Astrocyte (in vitro differentiated cells and primary cell): Measurements from ENCODE around the gene PARM1. TPM values are rescaled to one million over a fixed set of nuclear protein-coding genes. Genes with fewer than 3 reads are reported as not detected.

Source experiments
- DNase-seq: peaks from one replicate; pipeline ENCODE4 v3.0.0-alpha.2; 2010; ENCODE audit warnings: low read depth
- FAIRE-seq: peaks from 2 replicates; lab custom pipeline; 2011; peaks lifted over from hg19 to GRCh38; lab: Jason Lieb, UNC
- H2AFZ ChIP-seq: 2 replicates; pipeline ENCODE4 v1.6.0; 2012; ENCODE audit warnings: low read depth, low read length, inconsistent platforms
- H3K27ac ChIP-seq: 2 replicates; pipeline ENCODE4 v1.5.1; 2011; ENCODE audit warnings: low read depth, low read length, inconsistent platforms
- H3K27me3 ChIP-seq: 2 replicates; pipeline ENCODE4 v1.6.0; 2011; ENCODE audit warnings: low read length, inconsistent platforms; ENCODE audit not compliant: insufficient read depth
- H3K36me3 ChIP-seq: 2 replicates; pipeline ENCODE4 v1.5.1; 2011; ENCODE audit warnings: low read length, inconsistent platforms; ENCODE audit not compliant: insufficient read depth
- H3K4me1 ChIP-seq: 2 replicates; pipeline ENCODE4 v1.5.1; 2011; ENCODE audit warnings: low read length, inconsistent platforms; ENCODE audit not compliant: insufficient read depth
- H3K4me2 ChIP-seq: 2 replicates; pipeline ENCODE4 v1.6.0; 2012; ENCODE audit warnings: low read length, inconsistent platforms
- H3K4me3 ChIP-seq: 2 replicates; pipeline ENCODE4 v1.5.1; 2011; ENCODE audit warnings: low read depth, mild to moderate bottlenecking, low read length, inconsistent platforms; ENCODE audit not compliant: insufficient read depth
- H3K79me2 ChIP-seq: 2 replicates; pipeline ENCODE4 v1.6.0; 2012; ENCODE audit warnings: mild to moderate bottlenecking, low read length, inconsistent platforms; ENCODE audit not compliant: insufficient read depth
- H3K9ac ChIP-seq: 2 replicates; pipeline ENCODE4 v1.6.0; 2012; ENCODE audit warnings: mild to moderate bottlenecking, low read length, inconsistent platforms
- H3K9me3 ChIP-seq: 2 replicates; pipeline ENCODE4 v1.5.1; 2012; ENCODE audit warnings: low read depth, mild to moderate bottlenecking, low read length, inconsistent platforms; ENCODE audit not compliant: insufficient read depth
- H4K20me1 ChIP-seq: 2 replicates; pipeline ENCODE4 v1.6.0; 2012; ENCODE audit warnings: low read length, inconsistent platforms; ENCODE audit not compliant: insufficient read depth
- H3K27ac Mint-ChIP-seq: one replicate; pipeline ENCODE4 v1.8.0; 2021; ENCODE audit warnings: mild to moderate bottlenecking, mixed read lengths; ENCODE audit not compliant: unreplicated experiment
- H3K27me3 Mint-ChIP-seq: one replicate; pipeline ENCODE4 v1.8.0; 2021; ENCODE audit warnings: low read depth, mixed read lengths; ENCODE audit not compliant: unreplicated experiment
- H3K36me3 Mint-ChIP-seq: one replicate; pipeline ENCODE4 v1.8.0; 2021; ENCODE audit warnings: low read depth, mixed read lengths; ENCODE audit not compliant: unreplicated experiment
- H3K4me1 Mint-ChIP-seq: one replicate; pipeline ENCODE4 v1.8.0; 2021; ENCODE audit warnings: low read depth, mixed read lengths; ENCODE audit not compliant: unreplicated experiment
- H3K4me3 Mint-ChIP-seq: one replicate; pipeline ENCODE4 v1.8.0; 2021; ENCODE audit warnings: mild to moderate bottlenecking, moderate library complexity, mixed read lengths; ENCODE audit not compliant: unreplicated experiment
- H3K9me3 Mint-ChIP-seq: one replicate; pipeline ENCODE4 v1.8.0; 2021; ENCODE audit warnings: mild to moderate bottlenecking, mixed read lengths; ENCODE audit not compliant: unreplicated experiment
- EZH2 ChIP-seq: IDR thresholded peaks from 2 replicates; pipeline ENCODE4 v1.6.1; 2012; ENCODE audit warnings: mild to moderate bottlenecking, low read length, inconsistent platforms; ENCODE audit not compliant: insufficient read depth
- total RNA-seq: library from RNA; stranded (reverse); gene quantifications from 2 replicates; pipeline ENCODE4 v1.2.1, GENCODE V29; 2021
- TF ChIP-seq, protein P1 (sequence below): IDR thresholded peaks from 2 replicates; pipeline ENCODE4 v1.5.1; 2011; ENCODE audit warnings: low read depth, mild to moderate bottlenecking, inconsistent platforms, low read length, moderate library complexity; ENCODE audit not compliant: insufficient read depth

PARM1 gene
- total RNA-seq, 1 donor from 2014 or later: 1.2 TPM

DNA sequence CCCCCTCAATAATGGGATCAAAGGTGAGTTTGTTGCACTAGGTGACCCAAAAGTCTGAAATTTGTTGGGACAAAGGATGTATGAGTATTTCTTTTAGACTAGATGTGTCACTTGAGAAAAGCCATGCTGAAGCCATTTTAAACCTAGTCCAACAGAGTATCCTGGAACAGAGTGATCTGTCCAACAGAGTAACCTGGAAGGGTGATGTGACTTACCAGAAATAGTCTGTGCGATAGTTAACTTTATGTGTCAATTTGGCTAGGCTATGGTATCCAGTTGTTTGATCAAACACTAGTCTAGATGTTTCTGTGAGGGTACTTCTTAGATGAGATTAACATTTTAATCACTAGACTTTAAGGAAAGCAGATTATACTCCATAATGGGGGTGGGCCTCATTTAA lies 154.5 kb downstream of the PARM1 start:
- no peak overlapping the region for H3K4me3 Mint-ChIP-seq
- no peak overlapping the region for H3K27ac ChIP-seq
- H3K27ac Mint-ChIP-seq: no peak overlapping the region

DNA sequence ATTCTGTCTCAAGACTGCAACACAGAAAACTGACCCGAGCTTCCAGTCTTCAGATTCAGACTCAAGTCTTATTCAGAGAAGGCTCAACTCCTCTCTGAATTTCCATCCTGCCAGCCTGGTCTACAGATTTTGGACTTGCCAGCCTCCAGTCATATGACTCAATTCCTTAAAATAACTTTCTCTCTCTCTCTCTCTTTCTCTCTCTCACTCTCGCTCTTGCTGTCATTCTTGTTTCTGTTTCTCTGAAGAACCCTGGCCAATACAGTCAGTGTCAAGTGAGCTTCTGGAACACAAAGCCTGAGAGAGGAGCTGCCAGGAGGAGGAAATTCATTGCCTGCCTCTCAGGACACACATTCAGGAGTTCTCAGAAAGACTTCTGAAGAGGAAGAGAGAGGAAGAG lies 154.9 kb downstream of the PARM1 start:
- H3K36me3 Mint-ChIP-seq: no peaks in the 10 kb centered on the region
- H3K27me3 Mint-ChIP-seq: peaks cover 2% of the 10 kb centered on the region
- FAIRE-seq (no peak), DNase-seq (no peak)
- Histone ChIP-seq H3K4me1 (no peaks in the 10 kb centered on the region), H3K27ac (no peak overlapping the region), H3K27me3 (no peaks in the 10 kb centered on the region), H3K4me2 (no peak overlapping the region), H4K20me1 (no peaks in the 10 kb centered on the region), H3K36me3 (no peaks in the 10 kb centered on the region), H2AFZ (no peak overlapping the region), H3K79me2 (no peaks in the 10 kb centered on the region), H3K4me3 (no peak overlapping the region), H3K9me3 (no peaks in the 10 kb centered on the region), H3K9ac (no peak overlapping the region)
- no peak overlapping the region for H3K4me3 Mint-ChIP-seq
- H3K4me1 Mint-ChIP-seq: no peaks in the 10 kb centered on the region
- H3K27ac Mint-ChIP-seq: no peak overlapping the region
- no peaks in the 10 kb centered on the region for H3K9me3 Mint-ChIP-seq
- no peak for TF ChIP-seq EZH2
- TF ChIP-seq, protein P1, sequence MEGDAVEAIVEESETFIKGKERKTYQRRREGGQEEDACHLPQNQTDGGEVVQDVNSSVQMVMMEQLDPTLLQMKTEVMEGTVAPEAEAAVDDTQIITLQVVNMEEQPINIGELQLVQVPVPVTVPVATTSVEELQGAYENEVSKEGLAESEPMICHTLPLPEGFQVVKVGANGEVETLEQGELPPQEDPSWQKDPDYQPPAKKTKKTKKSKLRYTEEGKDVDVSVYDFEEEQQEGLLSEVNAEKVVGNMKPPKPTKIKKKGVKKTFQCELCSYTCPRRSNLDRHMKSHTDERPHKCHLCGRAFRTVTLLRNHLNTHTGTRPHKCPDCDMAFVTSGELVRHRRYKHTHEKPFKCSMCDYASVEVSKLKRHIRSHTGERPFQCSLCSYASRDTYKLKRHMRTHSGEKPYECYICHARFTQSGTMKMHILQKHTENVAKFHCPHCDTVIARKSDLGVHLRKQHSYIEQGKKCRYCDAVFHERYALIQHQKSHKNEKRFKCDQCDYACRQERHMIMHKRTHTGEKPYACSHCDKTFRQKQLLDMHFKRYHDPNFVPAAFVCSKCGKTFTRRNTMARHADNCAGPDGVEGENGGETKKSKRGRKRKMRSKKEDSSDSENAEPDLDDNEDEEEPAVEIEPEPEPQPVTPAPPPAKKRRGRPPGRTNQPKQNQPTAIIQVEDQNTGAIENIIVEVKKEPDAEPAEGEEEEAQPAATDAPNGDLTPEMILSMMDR: no peak

More for the DNA sequence above, 154.5 kb downstream of the PARM1 start:
- no peaks in the 10 kb centered on the region for H3K79me2 ChIP-seq
- no peak overlapping the region for H3K4me3 ChIP-seq
- H3K4me1 Mint-ChIP-seq: no peaks in the 10 kb centered on the region
- DNase-seq: no peak
- no peak for FAIRE-seq
- H3K27me3 ChIP-seq: no peaks in the 10 kb centered on the region
- no peaks in the 10 kb centered on the region for H4K20me1 ChIP-seq
- no peak overlapping the region for H3K4me2 ChIP-seq
- no peaks in the 10 kb centered on the region for H3K4me1 ChIP-seq
- no peaks in the 10 kb centered on the region for H3K36me3 ChIP-seq
- no peaks in the 10 kb centered on the region for H3K9me3 Mint-ChIP-seq
- H3K27me3 Mint-ChIP-seq: peaks cover 2% of the 10 kb centered on the region
- H3K9ac ChIP-seq: no peak overlapping the region
- no peak overlapping the region for H2AFZ ChIP-seq
- no peaks in the 10 kb centered on the region for H3K36me3 Mint-ChIP-seq
- TF ChIP-seq EZH2: no peak
- TF ChIP-seq, protein P1: no peak
- H3K9me3 ChIP-seq: no peaks in the 10 kb centered on the region

DNA sequence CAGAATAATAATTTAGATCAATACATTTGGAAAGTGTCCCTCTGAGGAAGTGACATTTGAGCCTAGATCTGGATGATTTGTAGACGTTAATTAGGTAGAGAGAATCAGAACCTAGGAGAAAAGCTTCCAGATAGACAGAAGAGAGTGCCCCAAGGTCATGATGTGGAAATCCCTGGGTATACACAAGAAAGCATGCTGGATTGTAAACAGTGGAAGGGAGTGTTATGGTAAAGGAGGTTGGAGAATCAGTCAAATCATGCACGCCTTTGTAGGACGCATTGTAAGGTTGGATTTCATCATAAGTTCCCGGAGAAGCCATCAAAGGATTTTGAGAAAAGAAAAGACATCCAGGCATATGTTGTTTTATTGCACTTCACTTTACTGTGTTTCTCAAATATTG lies 156.3 kb downstream of the PARM1 start:
- no peak overlapping the region for H3K27ac Mint-ChIP-seq
- Histone ChIP-seq H3K4me1 (no peaks in the 10 kb centered on the region), H3K27ac (no peak overlapping the region), H2AFZ (no peak overlapping the region), H3K79me2 (no peaks in the 10 kb centered on the region), H3K4me2 (no peak overlapping the region), H3K36me3 (no peaks in the 10 kb centered on the region), H3K4me3 (no peak overlapping the region), H3K9me3 (no peaks in the 10 kb centered on the region), H4K20me1 (no peaks in the 10 kb centered on the region), H3K9ac (no peak overlapping the region), H3K27me3 (no peaks in the 10 kb centered on the region)
- no peak for TF ChIP-seq EZH2
- TF ChIP-seq, protein P1: no peak
- FAIRE-seq: no peak
- no peaks in the 10 kb centered on the region for H3K9me3 Mint-ChIP-seq
- H3K4me3 Mint-ChIP-seq: no peak overlapping the region
- no peaks in the 10 kb centered on the region for H3K36me3 Mint-ChIP-seq
- H3K4me1 Mint-ChIP-seq: no peaks in the 10 kb centered on the region
- no peaks in the 10 kb centered on the region for H3K27me3 Mint-ChIP-seq
- no peak for DNase-seq
